H1 (cell line): ENCODE results near the gene SPRR1B. TPM values are rescaled to one million over a fixed set of nuclear protein-coding genes. Genes with fewer than 3 reads are reported as not detected.

Source experiments
- BACH1 ChIP-seq: IDR thresholded peaks from 2 replicates; pipeline ENCODE4 v1.6.1; 2012; ENCODE audit warnings: low read length, improper control_type of control experiment
- BRCA1 ChIP-seq: IDR thresholded peaks from 2 replicates; pipeline ENCODE4 v1.6.1; 2012; ENCODE audit warnings: low read depth, low read length, improper control_type of control experiment
- CHD7 ChIP-seq: fragments of 300-600 bp; sonication (generic); IDR thresholded peaks from 2 replicates; pipeline ENCODE4 v1.7.1; 2012; ENCODE audit warnings: low read length, moderate library complexity, mild to moderate bottlenecking, inconsistent platforms; ENCODE audit not compliant: insufficient replicate concordance
- KDM4A ChIP-seq: IDR thresholded peaks from one replicate; pipeline ENCODE4 v1.7.1; 2012; ENCODE audit warnings: low read depth, mild to moderate bottlenecking, moderate library complexity, low read length, inconsistent platforms; ENCODE audit not compliant: severe bottlenecking
- KDM5A ChIP-seq: fragments of 200-600 bp; IDR thresholded peaks from 2 replicates; pipeline ENCODE4 v1.7.1; 2012; ENCODE audit warnings: mild to moderate bottlenecking, low read length, inconsistent platforms, mixed read lengths
- MAFK ChIP-seq: IDR thresholded peaks from 2 replicates; pipeline ENCODE4 v1.6.1; 2012; ENCODE audit warnings: low read depth, mild to moderate bottlenecking, improper control_type of control experiment, low read length
- NRF1 ChIP-seq: IDR thresholded peaks from 2 replicates; pipeline ENCODE4 v1.6.1; 2011; ENCODE audit warnings: mild to moderate bottlenecking, low read depth, low read length, improper control_type of control experiment
- POLR2A ChIP-seq, 2 experiments: IDR thresholded peaks; 1 replicate in 1 of 2; 2 replicates in 1 of 2; pipeline ENCODE4 v1.6.1; 2011; ENCODE audit warnings: low read depth in 2 of 2, low read length in 2 of 2, mild to moderate bottlenecking in 2 of 2; ENCODE audit errors: control extremely low read depth in 1 of 2
- POLR2AphosphoS5 ChIP-seq: IDR thresholded peaks from 2 replicates; pipeline ENCODE4 v1.6.1; 2011; ENCODE audit warnings: low read depth, low read length
- TAF1 ChIP-seq: IDR thresholded peaks from 2 replicates; pipeline ENCODE4 v1.6.1; 2011; ENCODE audit warnings: mild to moderate bottlenecking, low read depth, low read length
- USF2 ChIP-seq: IDR thresholded peaks from 2 replicates; pipeline ENCODE4 v1.6.1; 2011; ENCODE audit warnings: low read length, improper control_type of control experiment
- ZNF274 ChIP-seq: IDR thresholded peaks from 2 replicates; pipeline ENCODE4 v1.7.0; 2012; ENCODE audit warnings: low read length, borderline replicate concordance; ENCODE audit errors: extremely low read depth
- polyA plus RNA-seq, 7 experiments: library from polyadenylated mRNA; depleted of rRNA in 3 of 7; stranded (reverse) in 5 of 7; unstranded in 2 of 7; fragments of >200 nt in 5 of 7; fragments of 200-250 nt in 2 of 7; gene quantifications; 1 replicate in 5 of 7; 2 replicates in 1 of 7; 4 replicates in 1 of 7; pipeline versions ENCODE4 v1.2.1 to v1.2.3, GENCODE V29; 2011 to 2013; ENCODE audit warnings: missing spikeins in 2 of 7, mixed read lengths in 2 of 7
- total RNA-seq: library from RNA; stranded (reverse); fragmentation: NEBNext Ultra II Directional; extraction: Animal tissue kit (Norgen Biotek cat#: 25700); gene quantifications from 2 replicates; pipeline ENCODE4 v1.2.1, GENCODE V29; 2021

The SPRR1B gene
- total and polyA plus RNA-seq, 2 of the 8 experiments (the other 6 are each of a cell fraction or from before 2014, with no cell fraction given): 0.23 TPM; not detected in 1

GRCh38 chr1:152986578-152986977 is 44.4 kb upstream of the SPRR1B start (continued):
- TF ChIP-seq CHD7: no peak
- TF ChIP-seq POLR2AphosphoS5: no peak
- TF ChIP-seq ZNF274: no peak
- TF ChIP-seq POLR2A (IDR thresholded peaks at IDR 0.05; ENCODE audit: control extremely low read depth in 1 of 2, low read depth in 2 of 2, low read length in 2 of 2): no peak
- TF ChIP-seq KDM5A: no peak
- TF ChIP-seq BACH1: no peak
- TF ChIP-seq MAFK: no peak; the same call in 1 of the 2 replicates
- TF ChIP-seq KDM4A: no peak
- TF ChIP-seq TAF1: no peak
- TF ChIP-seq BRCA1: no peak
- no peak for TF ChIP-seq USF2
- TF ChIP-seq NRF1: no peak
- TF ChIP-seq, all 59 proteins: peak for 0
